Small intestine (tissue), 7 donors: Measurements from ENCODE around the gene COL4A3. TPM values are rescaled to one million over a fixed set of nuclear protein-coding genes. Genes with fewer than 3 reads are reported as not detected.
"Not testable (repeated sequence)": the region's sequence is repeated elsewhere in the genome, so short reads cannot be mapped to it uniquely, and the experiment has no call there.

ENCODE experiments used
- DNase-seq, 2 donors: peaks; one replicate each; pipeline versions ENCODE4 v3.0.0 to v3.0.0-alpha.2; 2013
- FAIRE-seq: peaks from 2 replicates; lab custom pipeline; 2012; peaks lifted over from hg19 to GRCh38; lab: Jason Lieb, UNC
- H3K27ac ChIP-seq, 3 donors: one replicate each; pipeline ENCODE4 v1.5.1; 2013; ENCODE audit warnings: low read length in 2 of 3, mild to moderate bottlenecking in 2 of 3, control low read depth in 1 of 3, inconsistent platforms in 1 of 3, low read depth in 1 of 3, moderate library complexity in 1 of 3
- H3K27me3 ChIP-seq, 3 donors: one replicate each; pipeline ENCODE4 v1.6.1; 2013; ENCODE audit warnings: low read length in 3 of 3, inconsistent platforms in 1 of 3; ENCODE audit not compliant: control insufficient read depth in 3 of 3, insufficient read depth in 3 of 3
- H3K36me3 ChIP-seq, 3 donors: one replicate each; pipeline ENCODE4 v1.6.1; 2013; ENCODE audit warnings: low read length in 3 of 3, inconsistent platforms in 1 of 3, low read depth in 1 of 3, mild to moderate bottlenecking in 1 of 3, moderate library complexity in 1 of 3; ENCODE audit not compliant: control insufficient read depth in 3 of 3, insufficient read depth in 2 of 3
- H3K4me1 ChIP-seq, 3 donors: one replicate each; pipeline ENCODE4 v1.6.1; 2013; ENCODE audit warnings: low read length in 2 of 3, inconsistent platforms in 1 of 3, low read depth in 1 of 3, mild to moderate bottlenecking in 1 of 3, moderate library complexity in 1 of 3; ENCODE audit not compliant: control insufficient read depth in 3 of 3, insufficient read depth in 2 of 3
- H3K4me3 ChIP-seq, 3 donors: one replicate each; pipeline ENCODE4 v1.5.1; 2013; ENCODE audit warnings: low read length in 3 of 3, control low read depth in 1 of 3, inconsistent platforms in 1 of 3, low read depth in 1 of 3, mild to moderate bottlenecking in 1 of 3, moderate library complexity in 1 of 3
- H3K9me3 ChIP-seq, 2 donors: one replicate each; pipeline ENCODE4 v1.6.1; 2013; ENCODE audit warnings: low read depth in 1 of 2, low read length in 1 of 2; ENCODE audit not compliant: control insufficient read depth in 2 of 2, insufficient read depth in 1 of 2
- WGBS, 3 donors: extraction: QIAGEN DNeasy Blood & Tissue Kit; methylation state at CpG; one replicate each; pipeline ENCODE4 v1.1.7; 2013; 5-methylcytosine and 5-hydroxymethylcytosine counted together
- polyA plus RNA-seq, 4 donors: library from polyadenylated mRNA; stranded (reverse) in 3 of 4; unstranded in 1 of 4; fragments of 200-250 nt in 3 of 4; fragments of 120-200 nt in 1 of 4; gene quantifications; one replicate each; pipeline versions ENCODE4 v1.2.1 to v1.2.3, GENCODE V29; 2013
- donor health status: healthy with polysubstance abuse.
- donor health status: control.
- donor health status: control.
- donor health status: Bipolar disorder and iron deficiency.
- donor health status: healthy.

Gene COL4A3
- polyA plus RNA-seq, 4 donors: under 0.01 to 0.21 (median 0.01) TPM; not detected in 1

DNA sequence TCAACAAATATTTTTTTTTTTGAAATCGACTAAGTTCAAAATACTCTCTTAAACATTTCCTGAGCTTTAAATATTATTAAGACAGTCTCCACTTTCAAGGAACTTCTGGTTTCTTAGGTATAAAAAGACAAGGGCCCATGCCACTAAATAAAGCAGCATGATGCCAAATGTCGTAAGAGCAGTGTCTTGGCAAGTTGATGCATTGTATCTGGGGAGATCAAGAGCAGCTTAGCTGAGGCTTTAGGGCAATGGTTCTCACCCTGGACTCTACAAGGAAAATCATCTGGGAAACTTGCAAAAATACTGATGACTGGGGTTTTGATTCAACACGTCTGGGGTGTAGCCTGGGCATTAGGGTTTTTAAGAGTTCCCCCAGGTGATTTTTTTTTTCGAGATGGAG lies 41.3 kb downstream of the COL4A3 start:
- H3K27ac ChIP-seq: no peak overlapping the region
- WGBS, 3 donors: 70 to 83% (median 81%) methylated on average over 4 of the region's 4 CpGs
- FAIRE-seq: no peak
- no peaks in the 10 kb centered on the region for H3K4me1 ChIP-seq
- no peak for DNase-seq
- no peaks in the 10 kb centered on the region for H3K36me3 ChIP-seq
- H3K4me3 ChIP-seq: no peak overlapping the region
- H3K9me3 ChIP-seq: no peaks in the 10 kb centered on the region
- peaks cover 0 to 4% (median 0%) of the 10 kb centered on the region in 3 donors for H3K27me3 ChIP-seq

GRCh38 chr2:227206406-227206805 lies 42.0 kb downstream of the COL4A3 start:
- FAIRE-seq (no peak), DNase-seq (no peak)
- Histone ChIP-seq H3K9me3 (no peaks in the 10 kb centered on the region), H3K27me3 (peaks cover 0 to 4% (median 0%) of the 10 kb centered on the region in 3 donors), H3K4me3 (no peak overlapping the region), H3K27ac (no peak overlapping the region), H3K36me3 (no peaks in the 10 kb centered on the region), H3K4me1 (no peaks in the 10 kb centered on the region)
- 86 to 90% (median 90%) methylated on average over 9 of the region's 9 CpGs for WGBS, 3 donors

GRCh38 chr2:227207573-227207972 lies 43.1 kb downstream of the COL4A3 start:
- no peaks in the 10 kb centered on the region for H3K4me1 ChIP-seq
- FAIRE-seq (no peak), DNase-seq (no peak)
- H3K4me3 ChIP-seq: no peak overlapping the region
- no peak overlapping the region for H3K27ac ChIP-seq
- peaks cover 0 to 4% (median 0%) of the 10 kb centered on the region in 3 donors for H3K27me3 ChIP-seq
- WGBS, 3 donors: 52 to 65% (median 64%) methylated on average over 2 of the region's 2 CpGs
- H3K36me3 ChIP-seq: no peaks in the 10 kb centered on the region
- H3K9me3 ChIP-seq: no peaks in the 10 kb centered on the region

DNA sequence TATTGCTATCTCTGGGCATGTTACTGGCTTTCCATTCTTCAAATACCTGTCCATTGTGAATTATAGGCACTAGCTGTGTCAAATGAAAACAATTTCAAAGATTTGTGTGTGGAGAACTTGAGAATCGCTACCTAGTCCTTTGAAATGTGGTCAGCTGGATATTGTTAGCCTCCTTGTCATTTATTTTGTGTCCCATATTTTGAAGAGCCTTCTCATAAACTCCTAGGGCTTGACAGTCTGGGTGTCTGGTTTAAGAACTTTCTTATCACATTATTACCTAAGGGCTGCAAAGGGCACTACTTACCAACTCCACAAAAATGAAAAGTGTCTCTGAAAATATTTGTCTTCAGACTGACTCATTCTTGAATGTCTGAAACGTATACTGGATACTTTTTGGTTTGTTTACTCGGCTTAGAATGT lies 50.2 kb downstream of the COL4A3 start:
- H3K4me3 ChIP-seq: no peak overlapping the region
- H3K27me3 ChIP-seq: no peaks in the 10 kb centered on the region
- H3K9me3 ChIP-seq: no peaks in the 10 kb centered on the region
- H3K36me3 ChIP-seq: no peaks in the 10 kb centered on the region
- no peaks in the 10 kb centered on the region for H3K4me1 ChIP-seq
- FAIRE-seq: no peak
- 77 to 88% (median 82%) methylated on average over 3 of the region's 3 CpGs for WGBS, 3 donors
- H3K27ac ChIP-seq: no peak overlapping the region
- no peak for DNase-seq

DNA sequence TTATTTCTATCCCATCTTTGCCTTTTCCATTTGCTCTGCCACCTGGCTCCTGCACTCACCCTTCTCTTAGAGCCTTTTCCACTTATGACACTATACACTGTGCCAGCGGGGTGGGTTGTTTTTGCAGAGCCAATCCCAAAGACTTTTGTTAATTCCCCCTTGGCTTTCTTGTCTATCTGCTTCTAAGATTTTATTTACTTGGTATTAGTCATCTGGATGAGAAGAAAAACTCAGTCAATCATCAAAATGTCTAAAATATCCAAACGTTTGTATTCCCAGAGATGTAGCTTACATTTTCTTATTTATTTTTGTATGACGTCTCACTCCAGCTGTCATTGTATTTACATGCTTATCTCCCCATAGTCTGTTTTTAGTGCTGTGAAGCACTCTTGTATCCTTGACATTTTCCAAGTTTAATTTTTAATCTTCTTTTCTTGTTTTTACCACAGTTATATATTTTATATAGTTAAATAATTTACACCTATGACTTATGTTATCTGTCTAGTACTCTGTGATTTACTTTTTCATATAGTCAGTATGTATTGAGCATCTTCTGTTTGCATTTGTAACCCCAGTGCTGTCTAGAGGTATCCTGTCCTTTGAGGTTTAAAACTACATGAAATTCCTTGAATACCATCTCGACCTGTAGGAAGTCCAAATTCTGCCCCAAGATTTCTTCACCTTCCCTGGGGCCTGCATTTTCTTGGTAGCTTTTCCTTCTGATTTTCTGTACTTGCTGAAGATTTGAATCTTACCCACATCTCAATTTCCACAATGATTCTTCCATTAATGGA lies 55.1 kb downstream of the COL4A3 start:
- no peak for FAIRE-seq
- Histone ChIP-seq H3K27ac (no peak overlapping the region), H3K27me3 (no peaks in the 10 kb centered on the region), H3K9me3 (no peaks in the 10 kb centered on the region), H3K4me1 (no peaks in the 10 kb centered on the region), H3K36me3 (no peaks in the 10 kb centered on the region), H3K4me3 (no peak overlapping the region)
- WGBS, 3 donors: 54 to 64% (median 61%) methylated on average over 4 of the region's 4 CpGs
- no peak for DNase-seq

GRCh38 chr2:227221120-227221519 lies 56.7 kb downstream of the COL4A3 start:
- Histone ChIP-seq H3K4me1 (no peaks in the 10 kb centered on the region), H3K27ac (no peak overlapping the region), H3K27me3 (no peaks in the 10 kb centered on the region), H3K4me3 (no peak overlapping the region), H3K9me3 (no peaks in the 10 kb centered on the region), H3K36me3 (no peaks in the 10 kb centered on the region)
- 0 to 63% (median 13%) methylated on average over 1 of the region's 1 CpG for WGBS, 3 donors
- DNase-seq (no peak), FAIRE-seq (no peak)

DNA sequence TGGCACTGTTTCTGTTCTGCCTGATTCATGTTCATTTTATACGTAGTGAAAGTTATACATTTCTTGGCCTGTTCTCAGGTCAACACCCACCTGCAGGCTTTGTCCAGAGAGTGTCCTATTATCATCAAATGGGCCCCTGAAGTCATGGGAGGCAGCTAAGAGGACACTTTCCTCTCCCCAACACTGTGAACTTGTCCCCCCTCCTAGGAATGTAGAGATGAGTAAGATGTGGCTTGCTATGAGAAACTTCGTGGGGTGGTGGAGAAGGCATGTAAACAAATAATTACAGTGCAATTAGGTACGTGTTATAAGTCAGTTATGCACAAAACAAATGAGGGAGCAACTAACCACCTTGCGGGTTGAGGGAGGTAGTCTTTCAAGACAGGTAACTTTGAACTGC lies 57.9 kb downstream of the COL4A3 start:
- no peaks in the 10 kb centered on the region for H3K36me3 ChIP-seq
- no peaks in the 10 kb centered on the region for H3K9me3 ChIP-seq
- WGBS, 3 donors: 48 to 65% (median 54%) methylated on average over 4 of the region's 4 CpGs
- no peak overlapping the region for H3K4me3 ChIP-seq
- FAIRE-seq: no peak
- no peaks in the 10 kb centered on the region for H3K27me3 ChIP-seq
- H3K4me1 ChIP-seq: no peaks in the 10 kb centered on the region
- DNase-seq: no peak
- H3K27ac ChIP-seq: no peak overlapping the region

DNA sequence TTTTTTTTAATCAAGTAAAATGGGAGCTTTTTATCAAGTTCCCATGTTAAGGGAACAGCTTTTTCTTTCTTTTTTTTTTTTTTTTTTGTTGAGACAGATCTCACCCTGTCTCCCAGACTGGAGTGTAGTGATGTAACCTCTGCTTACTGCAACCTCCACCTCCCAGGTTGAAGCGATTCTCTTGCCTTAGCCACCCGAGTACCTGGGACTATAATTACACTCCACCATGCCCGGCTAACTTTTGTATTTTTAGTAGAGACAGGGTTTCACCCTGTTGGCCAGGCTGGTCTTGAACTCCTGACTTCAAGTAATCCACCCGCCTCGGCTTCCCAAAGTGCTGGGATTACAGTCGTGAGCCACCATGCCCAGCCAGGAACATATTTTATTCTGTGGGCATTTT lies 61.2 kb downstream of the COL4A3 start:
- H3K4me1 ChIP-seq, FAIRE-seq, H3K4me3 ChIP-seq, H3K36me3 ChIP-seq, H3K27ac ChIP-seq, H3K27me3 ChIP-seq, H3K9me3 ChIP-seq, DNase-seq: not testable (repeated sequence)
- WGBS, 3 donors: 89 to 92% (median 90%) methylated on average over 6 of the region's 6 CpGs
